Measurements from ENCODE around the gene PIK3CA.
A peak's percentile ranks its signal among the peaks of the same experiment; 100 is the strongest.
"Not testable (repeated sequence)": the region's sequence is repeated elsewhere in the genome, so short reads cannot be mapped to it uniquely, and the experiment has no call there.

The PIK3CA gene

GRCh38 chr3:179265875-179266274 lies 117.7 kb downstream of the PIK3CA start:
- no peak for DNase-seq

- no peak for DNase-seq
These were observed 118.6 kb downstream of the PIK3CA start for GRCh38 chr3:179266701-179267211.

- no peak for DNase-seq
These were observed 120.4 kb downstream of the PIK3CA start for GRCh38 chr3:179268400-179269051.

GRCh38 chr3:179269152-179269707 lies 121.1 kb downstream of the PIK3CA start:
- no peak for DNase-seq

- no peak for DNase-seq
These were observed 124.2 kb downstream of the PIK3CA start for GRCh38 chr3:179272385-179272784.

- not testable (repeated sequence) for DNase-seq
These were observed 126.3 kb downstream of the PIK3CA start for GRCh38 chr3:179274434-179274833.

- no peak for DNase-seq
These were observed 127.8 kb downstream of the PIK3CA start for GRCh38 chr3:179276001-179276400.

- no peak for DNase-seq
These were observed 128.6 kb downstream of the PIK3CA start for GRCh38 chr3:179276743-179277142.

GRCh38 chr3:179278151-179278550 lies 130.0 kb downstream of the PIK3CA start:
- no peak for DNase-seq

GRCh38 chr3:179278932-179279693 lies 131.0 kb downstream of the PIK3CA start:
- DNase-seq = peak; percentile 16

- no peak for DNase-seq
These were observed 131.7 kb downstream of the PIK3CA start for GRCh38 chr3:179279837-179280236.

- no peak for DNase-seq
These were observed 133.7 kb downstream of the PIK3CA start for GRCh38 chr3:179281825-179282224.

GRCh38 chr3:179286331-179286730 lies 138.2 kb downstream of the PIK3CA start:
- DNase-seq = no peak

GRCh38 chr3:179288845-179289244 lies 140.7 kb downstream of the PIK3CA start:
- DNase-seq = no peak

GRCh38 chr3:179289295-179289694 lies 141.1 kb downstream of the PIK3CA start:
- DNase-seq = no peak
